GM03348 (cell line): ENCODE measurements around the gene HINT2.

Experiments used
- DNase-seq: peaks from one replicate; pipeline ENCODE4 v3.0.0; 2012; ENCODE audit warnings: low spot score

Gene HINT2

DNA sequence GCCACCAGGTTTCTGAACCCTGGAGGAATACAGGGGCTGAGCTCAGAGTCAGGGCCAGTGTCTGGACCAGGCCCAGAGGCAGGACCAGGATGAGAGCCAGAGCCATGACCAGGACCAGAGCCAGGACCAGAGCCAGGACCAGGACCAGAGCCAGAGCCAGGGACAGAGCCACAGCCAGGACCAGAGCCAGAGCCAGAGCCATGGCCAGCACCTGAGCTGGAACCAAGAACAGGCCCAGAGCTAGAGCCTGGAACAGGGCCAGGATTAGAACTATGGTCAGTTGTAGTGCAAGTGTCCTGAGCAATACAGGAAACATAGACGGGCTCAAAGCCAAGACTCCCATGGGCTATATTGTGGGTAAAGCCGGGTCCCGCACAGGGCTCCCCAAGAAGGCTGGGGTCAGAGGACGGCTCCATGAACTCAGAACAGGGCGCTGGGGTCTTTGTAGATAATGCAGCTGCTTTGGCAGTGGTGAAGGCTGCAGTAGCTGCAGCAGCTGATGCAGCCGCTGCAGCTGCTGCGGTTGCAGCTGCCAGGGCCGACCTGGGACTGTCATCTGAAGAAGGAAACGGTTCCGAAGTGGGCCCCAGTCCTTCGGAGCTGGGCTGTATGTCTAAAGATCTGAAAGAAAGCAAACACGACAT lies 3.3 kb downstream of the HINT2 start:
- DNase-seq, result no peak

DNA sequence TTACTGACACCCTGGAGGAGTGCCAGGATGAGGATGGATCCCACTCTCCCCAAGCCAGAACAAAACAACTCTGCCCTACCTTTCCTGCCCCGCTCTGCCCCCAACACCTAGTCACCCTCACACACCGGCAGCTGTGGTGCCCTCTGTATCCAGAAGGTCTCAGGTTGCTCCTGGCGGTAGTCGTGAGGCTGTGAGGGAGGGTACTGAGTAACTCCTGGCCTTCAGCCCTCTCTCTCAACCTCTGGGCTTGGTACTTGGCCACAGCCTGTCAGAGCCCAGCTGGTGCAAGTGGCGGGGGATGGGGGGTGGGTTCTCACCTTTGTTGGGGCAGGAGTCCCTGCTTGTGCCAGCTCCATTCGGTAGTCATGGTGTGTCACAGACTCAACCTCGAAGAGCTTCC lies 4.7 kb downstream of the HINT2 start:
- no peak for DNase-seq

GRCh38 chr9:35808433-35808832 lies 6.4 kb downstream of the HINT2 start:
- no peak for DNase-seq

GRCh38 chr9:35806101-35806500 lies 8.7 kb downstream of the HINT2 start:
- DNase-seq, result no peak

- no peak for DNase-seq
These were observed 13.3 kb downstream of the HINT2 start for GRCh38 chr9:35801328-35802128.

DNA sequence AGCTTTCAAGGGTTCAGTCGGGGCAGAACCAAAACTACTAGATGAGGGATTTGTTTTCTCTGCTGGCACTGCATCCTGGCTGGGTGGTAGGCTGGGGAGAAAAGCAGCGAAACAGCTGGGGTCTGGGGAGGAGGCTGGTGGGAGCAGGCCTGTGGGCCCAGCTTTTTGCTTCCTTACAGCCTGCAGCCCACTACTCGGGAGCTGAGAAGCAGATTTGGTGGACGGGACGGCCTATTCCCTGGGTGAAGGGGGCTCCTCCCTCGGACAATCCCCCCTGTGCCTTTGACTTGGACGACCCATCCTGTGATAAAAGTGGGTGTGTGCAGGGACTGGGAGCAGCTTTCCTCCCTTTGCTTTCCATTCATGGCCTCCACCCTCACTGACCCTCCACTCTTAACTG lies 14.3 kb downstream of the HINT2 start:
- DNase-seq, result no peak

GRCh38 chr9:35798658-35799374 lies 16.0 kb downstream of the HINT2 start:
- DNase-seq, result peak; percentile 44

DNA sequence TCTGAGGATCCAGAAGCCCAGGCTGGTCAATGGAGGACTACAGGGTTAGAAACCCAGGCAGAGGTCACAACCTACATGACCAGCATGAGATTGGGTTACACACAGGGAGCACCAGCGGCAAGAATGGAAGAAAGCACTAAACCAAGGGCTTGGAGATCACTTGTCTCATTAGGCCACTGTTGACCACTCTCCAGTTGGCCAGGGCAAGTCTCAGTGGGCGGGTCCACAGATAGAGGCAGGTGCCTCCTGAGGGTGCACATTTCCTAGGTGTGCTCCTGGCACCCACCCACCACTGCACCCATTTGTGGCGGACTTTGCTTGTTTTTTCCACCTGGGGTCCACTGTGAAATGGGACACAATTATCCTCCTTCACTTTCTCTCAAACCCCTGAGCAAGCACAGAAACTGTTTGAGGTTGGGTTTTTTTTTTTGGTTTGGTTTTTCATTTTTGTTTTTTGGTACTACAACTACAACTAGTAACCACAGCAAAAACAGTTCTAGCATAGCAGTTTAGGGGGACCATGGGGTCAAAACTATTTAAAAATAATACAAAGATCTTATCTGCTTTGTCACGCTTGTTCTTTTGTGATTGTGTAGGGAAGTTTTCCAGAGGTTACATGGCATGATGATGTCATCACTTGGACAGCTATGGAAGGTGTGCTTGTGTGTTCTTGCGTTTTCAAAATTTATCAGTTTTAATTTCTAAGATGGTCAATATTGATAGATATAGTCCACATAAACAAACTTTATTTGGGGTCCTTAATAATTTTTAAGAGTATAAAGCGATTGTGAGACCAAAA lies 17.3 kb downstream of the HINT2 start:
- DNase-seq, result no peak

- no peak for DNase-seq
These were observed 19.1 kb downstream of the HINT2 start for GRCh38 chr9:35795695-35796094.

- peak; percentile 45 for DNase-seq
These were observed 21.4 kb downstream of the HINT2 start for GRCh38 chr9:35793461-35793860.

DNA sequence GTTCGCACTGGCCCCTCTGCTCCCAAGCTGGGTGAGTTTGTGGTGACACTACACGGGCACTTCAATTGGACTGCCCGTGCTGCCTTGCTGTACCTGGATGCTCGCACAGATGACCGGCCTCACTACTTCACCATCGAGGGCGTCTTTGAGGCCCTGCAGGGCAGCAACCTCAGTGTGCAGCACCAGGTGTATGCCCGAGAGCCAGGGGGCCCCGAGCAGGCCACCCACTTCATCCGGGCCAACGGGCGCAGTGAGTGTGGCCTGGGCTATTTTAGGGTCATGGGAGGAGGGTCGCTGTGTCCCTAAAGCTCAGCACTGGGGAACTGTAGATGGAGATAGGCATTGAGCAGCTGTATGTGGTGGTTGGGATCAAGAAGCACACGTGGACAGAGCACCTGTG lies 22.0 kb downstream of the HINT2 start:
- no peak for DNase-seq

- no peak for DNase-seq
These were observed 22.6 kb downstream of the HINT2 start for GRCh38 chr9:35792024-35792813.

DNA sequence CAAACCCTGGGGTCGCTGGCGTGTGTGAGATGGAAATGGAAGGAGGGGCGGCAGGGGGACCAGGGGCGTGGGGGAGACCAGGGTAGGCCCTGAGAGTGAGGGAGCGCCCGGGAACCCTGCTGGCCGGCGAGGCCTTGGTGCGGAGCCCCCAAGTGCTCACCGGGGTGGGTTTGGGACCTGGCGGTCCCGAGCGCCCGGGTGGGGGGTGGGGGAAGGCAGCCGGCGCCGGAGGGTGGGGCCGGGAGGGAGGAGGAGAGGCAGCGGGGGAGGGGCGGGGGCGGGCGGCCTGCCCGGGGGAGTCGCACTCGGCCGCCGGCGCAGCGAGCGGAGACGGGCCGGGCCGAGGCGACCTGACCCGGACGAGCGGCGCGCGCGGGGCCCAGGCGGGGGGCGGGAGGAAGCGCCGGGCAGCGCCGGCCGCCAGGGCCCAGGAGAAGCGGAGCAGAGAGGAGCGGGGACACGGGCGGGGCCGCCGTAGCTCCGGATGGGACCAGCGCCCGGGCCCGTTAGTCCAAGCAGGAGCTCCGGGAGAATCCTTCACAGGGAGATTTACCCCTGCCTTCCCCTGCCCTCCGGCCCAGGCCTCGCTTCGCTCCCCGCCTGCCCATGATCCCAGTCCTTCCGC lies 23.4 kb downstream of the HINT2 start, which contains the start of gene NPR2:
Gene NPR2, plus strand, starts transcription at position 295 of the 625 bp plus-strand sequence. CDS start 818 bp downstream, outside the sequence.
- peak; percentile 88 for DNase-seq

GRCh38 chr9:35790385-35791296 lies 24.2 kb downstream of the HINT2 start:
- DNase-seq, result peak; percentile 94

- no peak for DNase-seq
These were observed 24.8 kb downstream of the HINT2 start for GRCh38 chr9:35790025-35790384.

DNA sequence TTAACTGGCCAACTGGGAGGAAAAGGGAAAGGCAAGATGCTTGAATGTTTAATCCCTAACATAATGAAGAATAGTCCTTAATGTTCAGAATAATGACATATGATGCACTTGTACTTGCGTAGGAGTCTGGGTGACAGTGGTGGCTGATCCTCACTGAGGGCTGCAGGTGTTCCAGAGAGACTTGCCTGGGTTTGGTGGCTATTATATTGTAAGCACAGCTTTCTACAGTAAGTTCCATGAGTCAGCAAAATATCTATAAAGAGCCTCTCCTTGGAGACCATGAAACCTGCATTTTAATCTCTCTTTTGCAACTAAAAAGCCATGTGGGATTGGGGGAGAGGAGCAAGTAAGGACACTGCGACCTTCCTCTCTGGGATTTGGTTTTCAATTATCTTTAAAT lies 25.3 kb downstream of the HINT2 start:
- no peak for DNase-seq

- no peak for DNase-seq
These were observed 31.4 kb downstream of the HINT2 start for GRCh38 chr9:35783418-35783817.

- DNase-seq, result no peak
These were observed 33.8 kb downstream of the HINT2 start for GRCh38 chr9:35781066-35781465.

DNA sequence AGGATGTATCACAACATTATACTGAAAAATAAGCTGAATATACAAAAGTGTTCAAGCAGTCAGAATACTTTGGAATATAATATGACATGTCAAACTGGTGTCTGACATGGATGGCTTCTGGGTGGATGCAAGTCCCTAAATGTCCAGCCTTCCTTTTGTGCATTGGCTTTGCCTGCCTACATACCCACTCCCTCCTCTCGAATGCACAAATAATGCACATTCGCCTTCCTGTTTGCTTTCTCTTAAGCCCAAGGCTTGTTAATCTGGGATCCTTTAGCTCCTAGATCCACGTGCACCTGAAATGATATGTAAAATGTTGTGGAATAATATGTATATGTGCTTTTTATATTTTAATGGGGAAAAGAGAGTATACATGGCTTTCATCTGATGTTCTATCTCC lies 36.3 kb downstream of the HINT2 start:
- no peak for DNase-seq

GRCh38 chr9:35776018-35776417 lies 38.8 kb downstream of the HINT2 start:
- no peak for DNase-seq
